ENCODE data around the gene DEPDC5. TPM values are rescaled to one million over a fixed set of nuclear protein-coding genes. Genes with fewer than 3 reads are reported as not detected.
"Not testable (repeated sequence)": the region's sequence is repeated elsewhere in the genome, so short reads cannot be mapped to it uniquely, and the experiment has no call there.

DEPDC5 gene
- total RNA-seq, result 14.8 TPM

- peak; percentile 91 for DNase-seq
Observed at GRCh38 chr22:31753634-31754501, at the start of gene DEPDC5. Gene DEPDC5, plus strand, starts transcription at chr22:31754019. Its CDS starts 903 bp downstream, at chr22:31754922.

GRCh38 chr22:31707519-31707918 is 46.3 kb upstream of the DEPDC5 start:
- no peak for DNase-seq

GRCh38 chr22:31711226-31711625 is 42.6 kb upstream of the DEPDC5 start:
- DNase-seq, result not testable (repeated sequence)

GRCh38 chr22:31715147-31715778 is 38.6 kb upstream of the DEPDC5 start:
- DNase-seq, result no peak

GRCh38 chr22:31719850-31720471 is 33.9 kb upstream of the DEPDC5 start:
- DNase-seq, result no peak

GRCh38 chr22:31723723-31724122 is 30.1 kb upstream of the DEPDC5 start:
- DNase-seq, result no peak

- DNase-seq, result no peak
Observed at GRCh38 chr22:31726692-31727091, 27.1 kb upstream of the DEPDC5 start.

GRCh38 chr22:31728857-31729256 is 25.0 kb upstream of the DEPDC5 start:
- no peak for DNase-seq

- no peak for DNase-seq
Observed at GRCh38 chr22:31730344-31730711, 23.5 kb upstream of the DEPDC5 start.

GRCh38 chr22:31732089-31732829 is 21.6 kb upstream of the DEPDC5 start:
- DNase-seq, result no peak

GRCh38 chr22:31733580-31734079 is 20.2 kb upstream of the DEPDC5 start:
- DNase-seq, result no peak

- DNase-seq, result no peak
Observed at GRCh38 chr22:31734512-31734911, 19.3 kb upstream of the DEPDC5 start.

GRCh38 chr22:31736458-31736857 is 17.4 kb upstream of the DEPDC5 start:
- DNase-seq, result no peak

GRCh38 chr22:31737932-31738331 is 15.9 kb upstream of the DEPDC5 start:
- DNase-seq, result no peak

- DNase-seq, result no peak
Observed at GRCh38 chr22:31738566-31738965, 15.3 kb upstream of the DEPDC5 start.

- DNase-seq, result no peak
Observed at GRCh38 chr22:31739795-31740201, 14.0 kb upstream of the DEPDC5 start.

- DNase-seq, result not testable (repeated sequence)
Observed at GRCh38 chr22:31740314-31740713, 13.5 kb upstream of the DEPDC5 start.

GRCh38 chr22:31742115-31742514 is 11.7 kb upstream of the DEPDC5 start:
- DNase-seq, result no peak

GRCh38 chr22:31742682-31743081 is 11.1 kb upstream of the DEPDC5 start:
- no peak for DNase-seq

- no peak for DNase-seq
Observed at GRCh38 chr22:31743871-31744270, 9.9 kb upstream of the DEPDC5 start.

- no peak for DNase-seq
Observed at GRCh38 chr22:31747441-31747840, 6.4 kb upstream of the DEPDC5 start.

- DNase-seq, result no peak
Observed at GRCh38 chr22:31748490-31748889, 5.3 kb upstream of the DEPDC5 start.
